HG03354 (cell line): ENCODE data around the gene C19orf38.
A peak's percentile ranks its signal among the peaks of the same experiment; 100 is the strongest.
"Not testable (repeated sequence)": the region's sequence is repeated elsewhere in the genome, so short reads cannot be mapped to it uniquely, and the experiment has no call there.

ENCODE experiments used
- ATAC-seq: cut with Tn5 transposase; IDR thresholded peaks from one replicate; pipeline ENCODE4 v1.9.1; 2021; ENCODE audit warnings: mild to moderate bottlenecking; ENCODE audit not compliant: unreplicated experiment, poor library complexity, severe bottlenecking

Gene C19orf38

GRCh38 chr19:10870501-10870954, 22.3 kb downstream of the C19orf38 start:
- ATAC-seq = no peak

GRCh38 chr19:10870955-10871603, 22.9 kb downstream of the C19orf38 start, which contains the start of gene CARM1:
Gene CARM1 (plus strand): TSS chr19:10871553. CDS start chr19:10871703, 150 bp downstream.
- ATAC-seq = peak; percentile 74

- ATAC-seq = peak; percentile 9
These were observed 23.7 kb downstream of the C19orf38 start for GRCh38 chr19:10871711-10872545.

GRCh38 chr19:10872546-10873107, 24.4 kb downstream of the C19orf38 start:
- ATAC-seq = no peak

GRCh38 chr19:10874024-10874423, 25.8 kb downstream of the C19orf38 start:
- ATAC-seq = no peak

- peak; percentile 60 for ATAC-seq
These were observed 28.4 kb downstream of the C19orf38 start for GRCh38 chr19:10876459-10877240.

GRCh38 chr19:10877608-10878007, 29.4 kb downstream of the C19orf38 start:
- ATAC-seq = not testable (repeated sequence)

- no peak for ATAC-seq
These were observed 30.0 kb downstream of the C19orf38 start for GRCh38 chr19:10878253-10878652.

- ATAC-seq = no peak
These were observed 33.3 kb downstream of the C19orf38 start for GRCh38 chr19:10881403-10882107.

GRCh38 chr19:10882108-10882457, 33.9 kb downstream of the C19orf38 start:
- no peak for ATAC-seq

GRCh38 chr19:10884274-10884673, 36.1 kb downstream of the C19orf38 start:
- no peak for ATAC-seq

- no peak for ATAC-seq
These were observed 37.3 kb downstream of the C19orf38 start for GRCh38 chr19:10885201-10886169.

GRCh38 chr19:10887616-10888367, 39.6 kb downstream of the C19orf38 start:
- ATAC-seq = no peak

- no peak for ATAC-seq
These were observed 40.2 kb downstream of the C19orf38 start for GRCh38 chr19:10888421-10888866.

- no peak for ATAC-seq
These were observed 41.7 kb downstream of the C19orf38 start for GRCh38 chr19:10889880-10890279.

GRCh38 chr19:10891405-10892086, 43.3 kb downstream of the C19orf38 start:
- ATAC-seq = no peak

- ATAC-seq = no peak
These were observed 44.0 kb downstream of the C19orf38 start for GRCh38 chr19:10892256-10892655.
